Jurkat, Clone E6-1 (cell line): ENCODE results near the gene GNAO1.

ENCODE experiments used
- DNase-seq: peaks from one replicate; pipeline ENCODE4 v3.0.0-alpha.2; 2011; ENCODE audit warnings: low read depth, low spot score
- H3K4me3 ChIP-seq: 2 replicates; pipeline ENCODE4 v1.5.1; 2011; ENCODE audit warnings: mild to moderate bottlenecking, low read length, control low read depth, moderate library complexity

GNAO1 gene

GRCh38 chr16:56338566-56339318 lies 147.5 kb downstream of the GNAO1 start:
- DNase-seq = no peak
- H3K4me3 ChIP-seq = no peak overlapping the region

GRCh38 chr16:56339431-56340195 lies 148.3 kb downstream of the GNAO1 start:
- no peak overlapping the region for H3K4me3 ChIP-seq
- DNase-seq = no peak

- DNase-seq = no peak
- H3K4me3 ChIP-seq = no peak overlapping the region
These were observed 149.1 kb downstream of the GNAO1 start for GRCh38 chr16:56340416-56340815.

GRCh38 chr16:56340864-56341365 lies 149.6 kb downstream of the GNAO1 start:
- no peak for DNase-seq

GRCh38 chr16:56341656-56342399 lies 150.5 kb downstream of the GNAO1 start:
- no peak for DNase-seq

More at GRCh38 chr16:56340864-56341365, 149.6 kb downstream of the GNAO1 start:
- H3K4me3 ChIP-seq = no peak overlapping the region

GRCh38 chr16:56343661-56344517 lies 152.6 kb downstream of the GNAO1 start:
- DNase-seq = no peak
- no peak overlapping the region for H3K4me3 ChIP-seq

More at GRCh38 chr16:56341656-56342399, 150.5 kb downstream of the GNAO1 start:
- no peak overlapping the region for H3K4me3 ChIP-seq

GRCh38 chr16:56344518-56345405 lies 153.5 kb downstream of the GNAO1 start:
- DNase-seq = no peak
- H3K4me3 ChIP-seq = no peak overlapping the region

GRCh38 chr16:56345406-56346050 lies 154.2 kb downstream of the GNAO1 start:
- H3K4me3 ChIP-seq = no peak overlapping the region
- DNase-seq = no peak

GRCh38 chr16:56346131-56346890 lies 155.0 kb downstream of the GNAO1 start:
- DNase-seq = no peak
- no peak overlapping the region for H3K4me3 ChIP-seq

- no peak for DNase-seq
- no peak overlapping the region for H3K4me3 ChIP-seq
These were observed 155.9 kb downstream of the GNAO1 start for GRCh38 chr16:56347166-56347565.

GRCh38 chr16:56347670-56348069 lies 156.4 kb downstream of the GNAO1 start:
- H3K4me3 ChIP-seq = no peak overlapping the region
- DNase-seq = no peak

- H3K4me3 ChIP-seq = no peak overlapping the region
- DNase-seq = no peak
These were observed 157.1 kb downstream of the GNAO1 start for GRCh38 chr16:56348168-56349085.

- DNase-seq = no peak
- no peak overlapping the region for H3K4me3 ChIP-seq
These were observed 157.8 kb downstream of the GNAO1 start for GRCh38 chr16:56349086-56349415.

- no peak overlapping the region for H3K4me3 ChIP-seq
These were observed 158.4 kb downstream of the GNAO1 start for GRCh38 chr16:56349711-56350161.

GRCh38 chr16:56350491-56351405 lies 159.5 kb downstream of the GNAO1 start:
- no peak overlapping the region for H3K4me3 ChIP-seq
- DNase-seq = no peak

More at GRCh38 chr16:56349711-56350161, 158.4 kb downstream of the GNAO1 start:
- no peak for DNase-seq
